ENCODE results near the gene B3GNT3.
"Not testable (repeated sequence)": the region's sequence is repeated elsewhere in the genome, so short reads cannot be mapped to it uniquely, and the experiment has no call there.

B3GNT3 gene

GRCh38 chr19:17766543-17767131, 28.3 kb upstream of the B3GNT3 start:
- DNase-seq: peak; percentile 94

GRCh38 chr19:17767559-17767958, 27.4 kb upstream of the B3GNT3 start:
- peak; percentile 79 for DNase-seq

GRCh38 chr19:17770613-17771012, 24.3 kb upstream of the B3GNT3 start:
- DNase-seq: no peak

- DNase-seq: peak; percentile 57
Measured at GRCh38 chr19:17772172-17772571, 22.8 kb upstream of the B3GNT3 start.

- DNase-seq: peak; percentile 77
Measured at GRCh38 chr19:17775245-17775927, 19.6 kb upstream of the B3GNT3 start.

GRCh38 chr19:17775991-17776803, 18.7 kb upstream of the B3GNT3 start:
- no peak for DNase-seq

- DNase-seq: not testable (repeated sequence)
Measured at GRCh38 chr19:17777840-17778239, 17.1 kb upstream of the B3GNT3 start.

GRCh38 chr19:17778251-17778967, 16.5 kb upstream of the B3GNT3 start:
- DNase-seq: peak; percentile 92

GRCh38 chr19:17778968-17779929, 15.7 kb upstream of the B3GNT3 start:
- DNase-seq: peak; percentile 80

GRCh38 chr19:17780781-17781180, 14.2 kb upstream of the B3GNT3 start:
- no peak for DNase-seq

GRCh38 chr19:17783721-17784120, 11.2 kb upstream of the B3GNT3 start:
- DNase-seq: not testable (repeated sequence)

- peak; percentile 91 for DNase-seq
Measured at GRCh38 chr19:17784201-17785008, 10.5 kb upstream of the B3GNT3 start.

GRCh38 chr19:17787274-17787913, 7.5 kb upstream of the B3GNT3 start:
- no peak for DNase-seq

- DNase-seq: no peak
Measured at GRCh38 chr19:17788632-17789031, 6.3 kb upstream of the B3GNT3 start.

- DNase-seq: no peak
Measured at GRCh38 chr19:17790059-17790780, 4.7 kb upstream of the B3GNT3 start.

GRCh38 chr19:17794412-17794730, 567 bp upstream of the B3GNT3 start:
- no peak for DNase-seq

GRCh38 chr19:17795495-17795856, 538 bp downstream of the B3GNT3 start:
- no peak for DNase-seq

GRCh38 chr19:17796013-17796837, 1.3 kb downstream of the B3GNT3 start:
- DNase-seq: no peak

- DNase-seq: no peak
Measured at GRCh38 chr19:17796838-17797423, 2.0 kb downstream of the B3GNT3 start.
